Measurements from ENCODE around the gene SLC25A34.

The SLC25A34 gene

DNA sequence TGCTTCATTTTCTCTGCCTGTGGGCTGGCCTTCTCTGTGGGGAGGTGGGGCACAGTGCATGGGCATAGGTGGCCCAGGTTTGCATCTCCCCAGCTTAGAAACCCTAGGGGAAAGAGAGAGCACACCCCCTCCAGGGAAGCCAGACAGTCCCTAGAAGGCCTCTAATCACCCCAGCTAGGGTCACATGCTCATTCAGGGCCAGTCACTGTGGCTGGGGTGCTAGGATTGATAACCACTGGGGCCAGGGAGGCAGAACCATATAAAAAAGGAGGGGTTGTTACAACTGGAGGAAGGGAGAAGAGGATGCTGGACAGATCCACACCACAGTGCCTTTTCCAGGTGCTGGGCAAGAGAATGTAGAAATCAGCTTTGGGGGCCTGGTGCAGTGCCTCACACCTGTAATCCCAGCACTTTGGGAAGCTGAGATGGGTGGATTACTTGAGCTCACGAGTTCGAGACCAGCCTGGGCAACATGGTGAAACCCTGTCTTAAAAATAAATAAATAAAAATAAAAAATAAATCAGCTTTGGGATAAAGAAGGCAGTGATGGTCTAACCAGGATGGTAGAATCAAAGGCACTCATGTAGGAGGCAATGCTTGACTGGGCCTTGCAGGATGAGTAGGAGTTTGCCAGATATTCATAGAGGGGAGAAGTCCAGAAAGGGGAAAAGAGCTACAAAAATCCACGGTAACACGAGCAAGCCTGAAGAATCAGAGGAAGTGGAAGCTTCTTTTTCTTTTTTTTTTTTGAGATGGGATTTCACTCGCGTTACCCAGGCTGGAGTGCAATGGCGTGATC is 42.0 kb downstream of the SLC25A34 start:
- no peak for DNase-seq

DNA sequence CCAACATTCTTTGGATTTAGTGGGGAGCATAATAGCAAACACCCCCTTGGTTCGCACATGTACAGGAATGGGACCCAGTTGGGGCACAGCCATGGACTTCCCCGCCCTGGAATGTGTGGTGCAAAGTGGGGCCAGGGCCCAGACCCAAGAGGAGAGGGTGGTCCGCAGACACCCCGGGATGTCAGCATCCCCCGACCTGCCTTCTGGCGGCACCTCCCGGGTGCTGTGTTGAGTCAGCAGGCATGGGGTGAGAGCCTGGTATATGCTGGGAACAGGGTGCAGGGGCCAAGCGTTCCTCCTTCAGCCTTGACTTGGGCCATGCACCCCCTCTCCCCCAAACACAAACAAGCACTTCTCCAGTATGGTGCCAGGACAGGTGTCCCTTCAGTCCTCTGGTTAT is 49.6 kb downstream of the SLC25A34 start:
- no peak for DNase-seq

DNA sequence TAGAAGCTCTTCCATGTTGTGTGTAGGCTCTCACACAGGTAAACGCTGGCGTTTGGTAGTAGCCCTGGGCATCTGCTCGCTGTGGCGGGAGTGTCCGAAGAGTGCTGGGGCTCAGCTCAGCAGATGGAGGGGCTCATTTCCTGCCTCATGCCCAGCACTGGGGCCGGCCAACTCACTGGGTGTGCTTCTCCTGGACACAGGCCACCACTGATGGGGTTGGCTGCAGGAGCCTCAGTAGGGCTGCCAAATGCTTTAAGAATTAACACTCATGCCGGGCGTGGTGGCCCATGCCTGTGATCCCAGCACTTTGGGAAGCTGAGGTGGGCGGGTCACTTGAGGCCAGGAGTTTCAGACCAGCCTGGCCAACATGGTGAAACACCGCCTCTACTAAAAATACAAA is 50.5 kb downstream of the SLC25A34 start:
- no peak for DNase-seq

DNA sequence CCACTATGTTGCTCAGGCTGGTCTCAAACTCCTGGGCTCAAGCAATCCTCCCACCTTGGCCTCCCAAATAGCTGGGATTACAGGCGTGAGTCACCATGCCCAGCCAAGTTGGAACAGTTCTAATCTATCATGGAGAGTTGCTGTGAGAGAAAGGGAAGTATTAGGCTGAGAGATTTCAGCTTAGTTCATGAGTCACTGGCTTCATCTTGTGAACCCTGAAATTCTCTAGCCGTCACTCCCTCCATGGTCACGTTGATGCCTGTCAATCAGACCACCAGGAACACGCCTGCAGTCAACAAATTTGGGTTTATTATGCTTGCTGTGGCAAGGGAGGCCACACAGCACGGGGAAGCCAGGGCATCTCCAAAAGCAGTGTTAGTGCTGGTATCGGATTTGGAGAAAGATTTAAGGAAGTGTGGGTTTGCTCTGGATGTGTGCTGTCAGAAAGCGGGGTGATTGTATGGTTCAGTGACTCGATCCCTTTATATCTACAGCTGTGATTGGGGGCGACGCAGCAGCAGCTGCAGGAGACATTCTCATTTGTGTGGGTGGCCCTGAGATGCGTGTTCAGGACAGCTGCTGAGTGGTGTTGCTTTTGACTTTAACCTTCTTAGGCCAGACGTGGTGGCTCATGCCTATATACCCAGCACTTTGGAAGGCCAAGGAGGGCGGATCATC is 52.7 kb downstream of the SLC25A34 start:
- DNase-seq, result peak; percentile 85

All from HCEC 1CT (cell line).